GM12874 (cell line): Measurements from ENCODE around the gene GRM8.

Experiments
- TF ChIP-seq, protein P1 (sequence below): IDR thresholded peaks from 2 replicates; pipeline ENCODE4 v1.5.1; 2011; ENCODE audit warnings: low read depth, mild to moderate bottlenecking, control low read depth, low read length, moderate library complexity; ENCODE audit not compliant: insufficient read depth

GRM8 gene

DNA sequence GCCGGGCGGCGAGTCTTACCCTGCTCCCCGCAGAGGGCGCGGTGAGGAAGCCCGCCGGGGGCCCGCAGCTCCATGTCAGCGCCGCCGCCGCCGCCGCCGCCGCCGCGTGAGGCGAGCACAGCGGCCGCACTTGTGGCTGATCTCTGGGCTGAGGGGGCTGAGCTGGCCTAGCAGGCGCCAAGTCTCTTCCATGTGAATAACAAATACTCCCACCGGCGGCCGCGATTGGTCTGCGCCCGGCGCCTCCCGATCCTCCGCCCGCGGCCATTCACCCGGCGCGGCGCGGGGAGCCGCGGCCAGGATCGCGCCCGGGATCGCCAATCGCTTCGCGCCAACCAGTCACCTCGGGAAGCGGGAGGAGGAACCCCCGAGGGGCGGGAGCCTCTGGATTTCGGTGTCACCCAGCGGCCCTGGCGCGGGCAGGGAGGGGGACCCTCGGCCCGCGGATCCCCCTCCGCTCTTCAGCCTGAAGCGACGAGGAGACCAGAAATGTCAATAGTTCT is at the start of gene GRM8:
Gene GRM8 (minus strand): TSS at position 164 of the 503 bp plus-strand sequence.
- TF ChIP-seq, protein P1, sequence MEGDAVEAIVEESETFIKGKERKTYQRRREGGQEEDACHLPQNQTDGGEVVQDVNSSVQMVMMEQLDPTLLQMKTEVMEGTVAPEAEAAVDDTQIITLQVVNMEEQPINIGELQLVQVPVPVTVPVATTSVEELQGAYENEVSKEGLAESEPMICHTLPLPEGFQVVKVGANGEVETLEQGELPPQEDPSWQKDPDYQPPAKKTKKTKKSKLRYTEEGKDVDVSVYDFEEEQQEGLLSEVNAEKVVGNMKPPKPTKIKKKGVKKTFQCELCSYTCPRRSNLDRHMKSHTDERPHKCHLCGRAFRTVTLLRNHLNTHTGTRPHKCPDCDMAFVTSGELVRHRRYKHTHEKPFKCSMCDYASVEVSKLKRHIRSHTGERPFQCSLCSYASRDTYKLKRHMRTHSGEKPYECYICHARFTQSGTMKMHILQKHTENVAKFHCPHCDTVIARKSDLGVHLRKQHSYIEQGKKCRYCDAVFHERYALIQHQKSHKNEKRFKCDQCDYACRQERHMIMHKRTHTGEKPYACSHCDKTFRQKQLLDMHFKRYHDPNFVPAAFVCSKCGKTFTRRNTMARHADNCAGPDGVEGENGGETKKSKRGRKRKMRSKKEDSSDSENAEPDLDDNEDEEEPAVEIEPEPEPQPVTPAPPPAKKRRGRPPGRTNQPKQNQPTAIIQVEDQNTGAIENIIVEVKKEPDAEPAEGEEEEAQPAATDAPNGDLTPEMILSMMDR, result no peak

DNA sequence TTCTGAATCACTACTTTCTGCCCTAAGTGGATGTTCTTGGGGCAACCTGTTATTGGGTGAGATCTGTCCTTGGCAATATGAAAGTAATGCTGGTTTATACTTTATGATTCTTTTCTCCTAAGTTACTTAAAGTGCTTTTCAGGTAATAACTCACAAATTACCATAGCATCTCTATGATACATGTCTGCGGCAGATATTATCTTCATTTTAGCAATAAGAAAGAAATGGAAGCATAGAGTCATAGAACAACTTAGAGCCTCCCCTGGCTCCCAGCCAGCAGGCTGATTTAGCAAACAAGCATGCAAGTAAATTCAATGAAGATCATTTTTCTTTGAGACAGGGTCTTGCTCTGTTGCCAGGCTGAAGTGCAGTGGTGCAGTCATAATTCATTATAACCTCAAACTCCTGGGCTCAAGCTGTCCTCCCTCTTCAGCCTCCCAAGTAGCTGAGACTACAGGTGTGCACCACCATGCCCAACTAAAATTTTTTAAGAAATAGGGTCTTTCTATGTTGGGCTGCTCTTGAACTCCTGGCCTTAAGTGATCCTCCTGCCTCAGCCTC is 38.1 kb upstream of the GRM8 start:
- TF ChIP-seq, protein P1, result no peak

DNA sequence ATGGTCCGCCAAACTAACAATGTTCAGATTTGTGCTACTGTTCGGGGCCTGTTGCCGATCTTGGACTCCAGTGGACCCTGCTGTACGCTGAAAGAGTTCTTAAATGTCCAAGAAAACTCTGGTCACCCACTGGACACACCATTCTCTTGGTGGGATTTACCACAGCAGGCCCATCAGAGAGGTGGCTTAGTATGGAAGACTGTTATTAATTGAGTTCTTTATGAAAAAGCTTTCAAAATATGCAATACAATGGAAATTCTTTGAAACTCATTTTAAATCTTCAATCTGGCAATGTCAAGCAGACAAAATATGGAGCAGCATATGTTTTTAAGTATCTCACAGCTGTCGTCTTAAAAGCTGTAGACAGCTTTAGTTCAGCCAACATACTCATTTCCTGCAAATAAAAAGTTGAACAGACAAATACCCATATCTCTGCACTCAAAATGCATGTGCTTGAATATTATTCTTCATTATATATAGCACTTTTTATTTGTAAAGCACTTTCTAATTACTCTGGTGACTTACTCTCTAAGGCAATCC is 37.4 kb upstream of the GRM8 start:
- TF ChIP-seq, protein P1, result no peak

DNA sequence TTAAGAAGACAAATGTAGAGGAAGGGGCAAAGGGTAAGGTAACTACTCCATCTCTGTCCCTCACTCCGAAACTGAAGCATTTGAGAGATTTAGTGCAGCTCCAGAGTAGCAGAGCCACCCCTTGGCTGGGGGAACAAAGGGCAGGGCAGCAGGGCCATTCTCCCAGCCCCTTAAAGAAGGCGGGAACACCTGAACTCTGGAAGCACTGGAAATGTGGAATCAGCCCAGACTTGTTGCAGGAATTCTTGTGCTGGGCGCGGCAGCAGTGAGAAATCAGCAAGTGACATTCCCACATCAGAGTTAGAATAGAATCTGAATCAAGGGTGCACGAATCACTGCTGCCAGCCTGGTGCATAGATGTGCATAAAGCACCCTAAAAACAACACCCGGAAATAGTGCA is 34.4 kb upstream of the GRM8 start:
- TF ChIP-seq, protein P1, result no peak

DNA sequence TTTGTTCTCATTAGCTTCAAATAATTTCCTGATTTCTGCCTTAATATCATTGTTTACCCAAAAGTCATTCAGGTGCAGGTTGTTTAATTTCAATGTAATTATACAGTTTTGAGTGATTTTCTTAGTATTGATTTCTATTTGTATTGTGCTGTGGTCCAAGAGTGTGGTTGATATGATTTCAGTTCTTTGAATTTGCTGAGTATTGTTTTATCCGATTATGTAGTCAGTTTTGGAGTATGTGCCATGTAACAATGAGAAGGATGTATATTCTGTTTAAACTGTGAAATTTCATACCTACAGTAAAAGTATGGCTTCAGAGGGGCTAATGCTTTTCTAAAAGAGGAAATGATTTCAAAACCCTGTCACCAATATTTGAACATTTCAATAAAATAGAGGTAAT is 17.4 kb upstream of the GRM8 start:
- TF ChIP-seq, protein P1, result no peak

DNA sequence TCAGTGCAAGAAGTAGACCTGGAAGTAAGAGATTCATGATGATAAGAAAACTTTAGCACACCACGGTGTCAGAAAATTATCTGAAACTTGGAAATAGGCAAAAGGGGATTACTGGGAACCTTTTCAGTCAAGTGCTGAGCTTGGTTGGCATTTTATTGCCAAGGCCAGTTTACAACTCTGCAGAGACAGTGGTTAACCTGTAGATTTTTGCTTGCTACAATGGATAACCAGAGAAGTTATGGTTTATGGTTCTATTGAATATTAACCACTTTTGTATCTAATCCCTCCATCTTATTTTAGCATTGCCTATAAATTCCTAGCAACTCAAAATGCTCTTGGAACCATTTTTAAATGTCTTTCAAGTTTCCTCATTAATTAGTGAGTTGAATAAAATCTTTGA is 13.3 kb upstream of the GRM8 start:
- TF ChIP-seq, protein P1, result no peak

DNA sequence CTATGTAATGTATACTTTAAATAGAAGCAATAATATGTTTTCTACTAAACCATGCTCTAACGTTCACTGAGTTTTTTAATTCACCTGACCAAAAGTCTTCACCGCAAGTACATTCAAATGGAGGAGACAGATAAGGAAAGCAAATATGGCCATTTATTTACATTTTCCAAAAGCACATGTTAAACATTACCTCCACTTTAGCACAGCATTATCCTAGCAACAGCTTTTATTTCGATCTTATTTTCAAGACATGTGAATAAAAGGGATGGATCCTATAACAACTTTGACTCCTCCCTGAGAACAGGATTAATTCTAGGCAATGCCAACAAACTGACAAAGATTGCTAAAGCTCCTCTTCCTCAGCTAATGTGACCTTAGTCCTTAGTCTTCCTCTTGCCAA is 11.5 kb upstream of the GRM8 start:
- TF ChIP-seq, protein P1, result no peak
